Stimulated activated CD8-positive, alpha-beta memory T cell treated with anti-CD3 and anti-CD28 coated beads, Interleukin-15, amount 100 ng/mL, for 24 hours (primary cell): ENCODE results near the gene GRIK3.

ENCODE experiments used
- DNase-seq: peaks from one replicate; pipeline ENCODE4 v3.0.0-alpha.2; 2020; ENCODE audit warnings: low read depth

Gene GRIK3

GRCh38 chr1:36852586-36852985 is 181.7 kb downstream of the GRIK3 start:
- no peak for DNase-seq

GRCh38 chr1:36851595-36851994 is 182.7 kb downstream of the GRIK3 start:
- DNase-seq: no peak

- no peak for DNase-seq
Observed at GRCh38 chr1:36851087-36851486, 183.2 kb downstream of the GRIK3 start.

GRCh38 chr1:36849956-36850355 is 184.4 kb downstream of the GRIK3 start:
- DNase-seq: no peak

GRCh38 chr1:36847761-36848160 is 186.6 kb downstream of the GRIK3 start:
- no peak for DNase-seq

GRCh38 chr1:36847186-36847585 is 187.1 kb downstream of the GRIK3 start:
- no peak for DNase-seq

- DNase-seq: no peak
Observed at GRCh38 chr1:36846357-36846756, 188.0 kb downstream of the GRIK3 start.

- DNase-seq: no peak
Observed at GRCh38 chr1:36845802-36846201, 188.5 kb downstream of the GRIK3 start.

- DNase-seq: no peak
Observed at GRCh38 chr1:36844917-36845316, 189.4 kb downstream of the GRIK3 start.

- no peak for DNase-seq
Observed at GRCh38 chr1:36843906-36844610, 190.3 kb downstream of the GRIK3 start.

- DNase-seq: no peak
Observed at GRCh38 chr1:36843027-36843426, 191.3 kb downstream of the GRIK3 start.

GRCh38 chr1:36842448-36842847 is 191.9 kb downstream of the GRIK3 start:
- DNase-seq: no peak

GRCh38 chr1:36839485-36839884 is 194.8 kb downstream of the GRIK3 start:
- no peak for DNase-seq

- no peak for DNase-seq
Observed at GRCh38 chr1:36838888-36839287, 195.4 kb downstream of the GRIK3 start.

GRCh38 chr1:36836916-36837315 is 197.4 kb downstream of the GRIK3 start:
- no peak for DNase-seq

GRCh38 chr1:36836196-36836883 is 198.0 kb downstream of the GRIK3 start:
- no peak for DNase-seq

GRCh38 chr1:36835696-36836095 is 198.6 kb downstream of the GRIK3 start:
- DNase-seq: no peak

GRCh38 chr1:36835017-36835695 is 199.2 kb downstream of the GRIK3 start:
- no peak for DNase-seq

GRCh38 chr1:36834586-36834985 is 199.7 kb downstream of the GRIK3 start:
- DNase-seq: no peak

- no peak for DNase-seq
Observed at GRCh38 chr1:36831186-36831810, 203.0 kb downstream of the GRIK3 start.

GRCh38 chr1:36829961-36830360 is 204.4 kb downstream of the GRIK3 start:
- DNase-seq: no peak

- DNase-seq: no peak
Observed at GRCh38 chr1:36829066-36829465, 205.2 kb downstream of the GRIK3 start.

GRCh38 chr1:36825226-36825625 is 209.1 kb downstream of the GRIK3 start:
- DNase-seq: no peak
